Suppressor macrophage (primary cell): ENCODE measurements around the gene HP.
"Not testable (repeated sequence)": the region's sequence is repeated elsewhere in the genome, so short reads cannot be mapped to it uniquely, and the experiment has no call there.

Experiments used
- DNase-seq, 4 experiments: peaks; one replicate each; pipeline ENCODE4 v3.0.0-alpha.2; 2020 to 2022
- total RNA-seq, 17 experiments: gene quantifications; one replicate each; lab custom pipeline; 2026; ENCODE audit warnings: mixed read lengths in 6 of 17, inconsistent platforms in 3 of 17; lab: John Stamatoyannopoulos, UW

Gene HP, protein sequence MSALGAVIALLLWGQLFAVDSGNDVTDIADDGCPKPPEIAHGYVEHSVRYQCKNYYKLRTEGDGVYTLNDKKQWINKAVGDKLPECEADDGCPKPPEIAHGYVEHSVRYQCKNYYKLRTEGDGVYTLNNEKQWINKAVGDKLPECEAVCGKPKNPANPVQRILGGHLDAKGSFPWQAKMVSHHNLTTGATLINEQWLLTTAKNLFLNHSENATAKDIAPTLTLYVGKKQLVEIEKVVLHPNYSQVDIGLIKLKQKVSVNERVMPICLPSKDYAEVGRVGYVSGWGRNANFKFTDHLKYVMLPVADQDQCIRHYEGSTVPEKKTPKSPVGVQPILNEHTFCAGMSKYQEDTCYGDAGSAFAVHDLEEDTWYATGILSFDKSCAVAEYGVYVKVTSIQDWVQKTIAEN
- 0 to 1.5 (median 0) reads per million in 17 experiments for total RNA-seq

DNA sequence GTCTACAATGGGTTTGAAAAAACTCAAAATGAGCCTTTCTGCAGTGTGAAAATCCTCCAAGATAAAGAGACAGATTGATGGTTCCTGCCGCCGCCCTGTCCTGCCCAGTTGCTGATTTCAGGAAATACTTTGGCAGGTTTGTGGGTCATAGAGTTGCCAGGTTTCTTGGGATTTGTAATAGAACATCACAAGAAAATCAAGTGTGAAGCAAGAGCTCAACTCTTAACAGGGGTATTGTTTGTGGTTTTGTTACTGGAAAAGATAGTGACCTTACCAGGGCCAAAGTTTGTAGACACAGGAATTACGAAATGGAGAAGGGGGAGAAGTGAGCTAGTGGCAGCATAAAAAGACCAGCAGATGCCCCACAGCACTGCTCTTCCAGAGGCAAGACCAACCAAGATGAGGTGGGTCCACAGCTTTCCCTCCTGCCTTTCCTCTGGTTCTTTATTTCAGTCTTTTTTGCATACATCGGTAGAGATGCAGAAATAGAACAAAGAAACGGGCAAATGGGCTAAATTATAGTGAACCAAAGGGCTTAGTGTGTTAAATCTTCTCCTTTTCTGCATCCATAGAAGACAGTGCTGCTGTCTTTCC is at the start of gene HP:
Gene HP, plus strand, starts transcription at position 252 of the 594 bp plus-strand sequence. Its CDS starts 148 bp downstream, at position 400.
- peak in 2 of 4 experiments; percentile 7 to 23 for DNase-seq

GRCh38 chr16:72008065-72008423 is 46.3 kb upstream of the HP start:
- not testable (repeated sequence) for DNase-seq

DNA sequence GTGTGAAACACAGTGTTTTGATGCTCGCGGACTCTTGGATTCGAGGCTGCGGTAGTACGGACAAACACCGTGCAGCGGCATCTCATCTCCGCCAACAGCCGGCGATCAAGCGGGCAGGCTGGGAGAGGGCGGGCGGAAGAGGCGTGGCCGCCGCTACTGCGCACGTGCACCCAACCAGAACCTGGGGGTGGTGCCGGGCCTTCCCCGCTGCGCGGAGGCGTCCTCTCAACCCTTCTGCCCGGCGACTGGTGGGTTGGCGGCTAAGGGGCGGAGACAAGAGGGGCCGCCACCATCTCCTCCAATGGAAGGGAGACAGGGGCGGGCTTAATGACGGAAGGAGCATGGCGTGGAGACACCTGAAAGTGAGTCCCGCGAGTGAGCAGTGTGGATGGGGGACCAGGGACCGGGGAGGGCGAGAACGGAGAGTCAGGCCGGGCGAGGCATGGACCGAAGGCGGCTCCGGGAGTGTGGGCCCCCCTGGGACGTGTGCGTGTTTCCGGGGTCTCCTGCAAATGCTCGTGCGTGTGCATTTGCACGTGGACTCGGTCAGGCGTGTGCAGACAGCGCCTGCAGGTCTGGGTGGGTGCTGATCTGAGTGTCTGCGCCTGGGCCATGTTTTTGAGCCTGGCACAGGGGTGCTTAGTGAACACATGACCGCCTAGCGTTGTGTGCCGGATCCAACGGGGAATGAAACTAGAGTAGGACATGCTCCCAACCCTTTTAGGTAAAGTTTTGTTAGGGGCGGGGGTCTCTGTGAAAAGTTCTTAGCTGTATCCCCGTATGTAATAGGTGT is 45.7 kb upstream of the HP start, which contains the start of gene DHODH:
Gene DHODH, plus strand, starts transcription at position 321 of the 793 bp plus-strand sequence. Its CDS starts 21 bp downstream, at position 342.
- DNase-seq: peak; percentile 98 to 99 (median 99)

DNA sequence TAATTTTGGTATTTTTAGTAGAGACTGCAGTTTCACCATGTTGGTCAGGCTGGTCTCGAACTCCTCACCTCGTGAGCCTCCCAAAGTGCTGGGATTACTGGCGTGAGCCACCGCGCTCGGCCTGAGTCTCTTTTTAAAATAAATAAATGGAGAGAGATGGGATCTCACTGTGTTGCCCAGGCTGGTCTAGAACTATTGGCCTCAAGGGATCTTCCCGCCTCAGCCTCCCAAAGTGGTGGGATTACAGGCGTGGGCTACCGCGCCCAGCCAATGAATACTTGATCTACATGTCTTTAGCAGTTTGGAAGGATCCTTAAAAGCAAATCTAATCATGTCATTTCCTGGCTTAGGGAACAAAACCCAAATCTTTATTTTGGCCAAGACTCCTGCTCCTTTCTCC is 44.5 kb upstream of the HP start:
- DNase-seq: no peak

GRCh38 chr16:72012607-72013006 is 41.7 kb upstream of the HP start:
- no peak for DNase-seq

DNA sequence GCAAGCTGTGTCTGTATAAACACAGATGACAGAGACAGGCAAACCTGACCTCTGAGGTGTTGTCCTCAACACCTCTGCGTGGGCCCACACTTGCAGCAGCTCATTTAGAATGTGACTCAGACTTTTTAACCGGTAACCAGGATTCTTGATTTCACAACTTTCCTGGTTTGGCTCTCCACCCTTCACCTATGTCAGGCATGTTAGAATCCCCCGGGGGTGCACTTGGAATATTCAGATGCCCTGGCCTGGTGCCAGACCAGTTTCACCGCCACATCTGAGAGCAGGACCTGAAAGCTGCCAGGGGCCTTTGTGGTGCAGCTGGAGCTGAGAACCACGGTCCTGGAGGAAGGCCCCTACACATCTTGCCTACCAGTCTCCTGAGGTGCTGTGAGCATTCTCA is 40.9 kb upstream of the HP start:
- DNase-seq: no peak

DNA sequence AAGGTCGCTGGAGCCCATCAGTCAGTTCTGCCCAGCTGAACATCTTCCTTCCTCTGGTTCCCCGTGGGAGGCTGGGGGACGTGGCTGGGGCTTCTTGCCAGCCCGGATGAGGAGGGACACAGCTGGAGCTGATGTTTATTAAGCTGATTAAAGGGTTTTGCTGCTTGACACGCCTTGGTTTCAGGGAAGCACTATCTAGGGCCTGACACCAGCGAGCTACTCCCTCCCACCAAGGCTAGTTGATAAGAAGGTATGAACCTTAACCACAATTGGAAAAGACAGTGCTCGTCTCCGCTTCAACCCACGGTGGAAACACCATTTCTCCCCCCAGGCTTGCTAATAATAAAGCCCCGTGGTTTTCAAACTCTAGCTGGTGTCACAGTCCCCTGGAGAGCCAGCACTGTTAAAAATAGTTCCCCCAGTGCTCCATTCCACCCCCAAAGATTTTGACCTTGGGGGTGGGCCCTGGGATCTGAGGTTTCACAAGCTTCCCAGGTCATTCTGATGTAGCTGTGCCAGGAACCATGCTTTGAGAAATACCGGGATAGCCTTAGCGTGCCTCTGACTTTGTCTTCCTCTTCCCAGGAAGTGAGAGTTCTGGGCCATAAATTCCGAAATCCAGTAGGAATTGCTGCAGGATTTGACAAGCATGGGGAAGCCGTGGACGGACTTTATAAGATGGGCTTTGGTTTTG is 40.3 kb upstream of the HP start:
- no peak for DNase-seq

- DNase-seq: no peak
Observed at GRCh38 chr16:72014675-72015074, 39.6 kb upstream of the HP start.

DNA sequence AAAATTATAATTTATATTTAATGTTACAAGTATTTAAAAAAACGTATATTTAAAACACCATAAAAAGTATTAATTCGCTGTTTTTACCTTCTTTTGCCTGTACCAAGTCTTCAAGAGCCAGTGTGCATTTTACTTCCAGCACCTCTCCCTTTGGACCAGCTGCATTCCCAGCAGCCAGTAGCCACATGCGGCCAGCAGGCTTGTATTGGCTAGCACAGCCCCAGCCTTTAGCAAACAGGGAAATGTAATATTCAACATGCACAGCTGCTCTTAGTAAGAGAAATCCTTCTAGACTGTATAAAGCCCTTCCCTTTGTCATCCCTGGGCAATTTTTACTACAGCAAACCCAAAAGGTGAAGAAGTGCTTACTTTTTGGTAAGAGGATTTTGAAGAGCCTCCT is 39.2 kb upstream of the HP start:
- DNase-seq: no peak

GRCh38 chr16:72018470-72018869 is 35.8 kb upstream of the HP start:
- no peak for DNase-seq

DNA sequence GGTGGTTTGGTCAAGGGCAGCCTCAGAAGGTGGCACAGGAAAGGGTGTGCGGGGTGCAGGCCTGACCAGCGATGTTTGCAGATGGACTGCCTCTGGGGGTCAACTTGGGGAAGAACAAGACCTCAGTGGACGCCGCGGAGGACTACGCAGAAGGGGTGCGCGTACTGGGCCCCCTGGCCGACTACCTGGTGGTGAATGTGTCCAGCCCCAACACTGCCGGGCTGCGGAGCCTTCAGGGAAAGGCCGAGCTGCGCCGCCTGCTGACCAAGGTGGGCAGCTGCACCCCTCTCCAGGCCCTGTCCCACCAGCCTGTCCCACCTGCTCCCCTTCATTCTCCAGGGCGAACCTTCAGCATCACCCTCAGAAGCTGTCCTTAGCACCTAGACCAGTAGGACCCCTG is 33.3 kb upstream of the HP start:
- DNase-seq: no peak

DNA sequence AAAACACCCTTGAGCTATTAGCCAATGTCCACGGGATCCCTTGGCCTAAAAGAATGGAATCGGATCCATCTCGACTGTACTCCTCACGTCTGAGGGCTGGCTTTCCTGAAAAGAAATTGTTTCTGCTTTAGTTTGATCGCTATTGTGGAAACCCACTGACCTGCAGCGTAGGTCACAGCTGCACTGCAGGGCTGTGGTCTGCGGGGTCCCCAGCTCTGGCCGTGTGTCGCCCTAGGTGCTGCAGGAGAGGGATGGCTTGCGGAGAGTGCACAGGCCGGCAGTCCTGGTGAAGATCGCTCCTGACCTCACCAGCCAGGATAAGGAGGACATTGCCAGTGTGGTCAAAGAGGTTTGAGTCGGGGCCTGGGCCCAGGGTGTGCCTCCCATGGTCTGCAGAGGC is 32.2 kb upstream of the HP start:
- DNase-seq: no peak

GRCh38 chr16:72023962-72024361 is 30.3 kb upstream of the HP start:
- DNase-seq: no peak

DNA sequence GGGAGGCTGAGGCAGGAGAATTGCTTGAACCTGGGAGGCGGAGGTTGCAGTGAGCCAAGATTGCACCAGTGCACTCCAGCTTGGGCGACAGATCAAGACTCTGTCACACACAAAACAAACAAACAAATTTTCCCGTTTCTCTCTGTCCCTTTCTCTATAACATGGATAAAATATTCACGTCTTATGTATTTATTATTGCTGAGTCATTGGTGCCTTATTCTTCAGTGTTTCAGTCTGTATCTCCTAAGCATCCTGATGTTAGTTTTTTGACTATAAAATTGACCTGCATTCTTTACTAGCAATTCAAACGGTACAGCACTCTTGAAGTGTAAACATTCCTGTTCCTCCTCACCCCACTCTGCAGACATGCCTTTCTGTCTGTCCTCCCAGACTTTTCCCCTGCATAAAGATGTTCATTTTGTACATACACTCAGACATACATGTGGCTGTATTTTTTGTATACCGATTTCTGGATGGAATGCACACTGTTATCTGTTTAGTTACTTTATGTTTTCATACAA is 29.4 kb upstream of the HP start:
- DNase-seq: no peak

GRCh38 chr16:72025404-72026114 is 28.7 kb upstream of the HP start:
- no peak for DNase-seq

DNA sequence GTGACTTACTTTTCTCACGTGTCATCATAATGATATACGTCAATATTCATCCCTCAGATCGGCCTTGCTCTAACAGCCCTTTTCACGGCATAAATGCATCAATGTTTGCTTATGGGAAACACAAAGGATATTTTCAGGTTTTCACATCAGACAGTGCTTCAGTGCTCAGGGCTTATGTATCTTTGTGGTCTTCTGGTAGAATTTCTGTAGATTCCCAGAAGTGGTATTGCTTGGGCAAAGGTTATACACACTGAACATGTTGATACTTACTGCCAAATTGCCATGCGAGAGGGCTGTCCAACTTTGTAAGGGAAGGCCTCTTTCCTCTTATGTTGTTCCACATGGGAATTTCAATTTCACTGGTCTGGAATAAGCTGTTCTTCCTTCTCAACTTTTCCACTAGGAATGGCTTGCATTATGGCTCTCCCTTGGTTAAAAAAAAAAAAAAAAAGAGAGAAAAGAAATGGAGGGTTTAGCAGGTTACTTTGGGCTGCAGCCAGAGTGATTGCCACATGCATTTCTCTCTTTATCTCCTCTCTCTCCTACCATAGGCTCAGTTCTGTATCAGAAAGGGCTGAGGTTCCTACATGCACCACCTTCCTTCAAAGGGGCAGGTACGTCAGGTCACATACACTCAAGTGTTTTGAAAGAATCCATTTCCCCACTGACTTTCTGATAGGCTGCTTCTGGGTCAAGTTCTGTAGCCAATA is 26.5 kb upstream of the HP start:
- no peak for DNase-seq

GRCh38 chr16:72029567-72030271 is 24.6 kb upstream of the HP start:
- DNase-seq: no peak

- no peak for DNase-seq
Observed at GRCh38 chr16:72033437-72033836, 20.9 kb upstream of the HP start.

DNA sequence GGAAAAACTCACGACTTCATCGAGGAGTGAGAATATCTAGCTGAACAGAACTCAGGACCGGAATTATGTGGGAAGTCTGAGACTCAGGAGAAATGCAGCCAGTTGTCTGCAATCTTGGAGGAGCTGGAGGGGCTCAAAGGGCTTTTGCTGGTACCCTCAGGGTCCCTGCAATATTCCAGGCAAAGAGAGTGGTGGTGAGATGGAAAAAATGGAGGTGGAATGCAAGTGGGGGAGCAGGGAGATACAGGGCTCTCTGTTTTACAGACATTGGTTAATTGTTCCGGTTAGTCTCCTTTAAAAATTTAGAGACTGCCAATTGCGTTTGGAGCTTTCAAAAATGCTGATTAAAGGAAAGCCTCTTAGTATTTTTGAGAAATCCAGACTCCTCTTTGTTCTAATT is 18.2 kb upstream of the HP start:
- no peak for DNase-seq

- DNase-seq: no peak
Observed at GRCh38 chr16:72042157-72042660, 12.1 kb upstream of the HP start.
